HEK293 (cell line): ENCODE results near the gene ARFGAP1.

Experiments
- CTCF ChIA-PET: fragments of 350-600 bp; formaldehyde crosslinking; extraction: SDS; loops from one replicate; lab custom pipeline; 2021; ENCODE audit warnings: antibody characterized with exemption; lab: Yijun Ruan, JAX
- POLR2A ChIA-PET: fragments of 300-600 bp; formaldehyde crosslinking; extraction: SDS; loops from one replicate; lab custom pipeline; 2020; ENCODE audit warnings: antibody characterized with exemption, inconsistent platforms; lab: Yijun Ruan, JAX
- H3K27ac ChIP-seq: fragments of 200-500 bp; sonication (Bioruptor generic); 2 replicates; pipeline ENCODE4 v1.5.1; 2014; ENCODE audit warnings: low read depth, low read length, control low read depth, inconsistent platforms; ENCODE audit errors: extremely low read depth
- H3K36me3 ChIP-seq, 2 experiments: fragments of 200-500 bp in 1 of 2; sonication (Bioruptor generic) in 1 of 2; 1 replicate in 1 of 2; 2 replicates in 1 of 2; pipeline ENCODE4 v1.5.1; 2014 to 2017; ENCODE audit warnings: inconsistent platforms in 2 of 2, low read length in 2 of 2; ENCODE audit not compliant: control insufficient read depth in 2 of 2, insufficient read depth in 1 of 2
- H3K4me1 ChIP-seq: fragments of 200-500 bp; sonication (Bioruptor generic); 2 replicates; pipeline ENCODE4 v1.5.1; 2014; ENCODE audit warnings: mild to moderate bottlenecking, low read length, inconsistent platforms; ENCODE audit not compliant: control insufficient read depth, insufficient read depth
- H3K4me3 ChIP-seq: 2 replicates; pipeline ENCODE4 v1.5.1; 2011; ENCODE audit warnings: low read depth, mild to moderate bottlenecking, control low read depth, low read length, moderate library complexity
- H3K9me3 ChIP-seq: fragments of 200-500 bp; sonication (Bioruptor generic); 2 replicates; pipeline ENCODE4 v1.5.1; 2014; ENCODE audit warnings: low read depth, low read length, inconsistent platforms; ENCODE audit not compliant: control insufficient read depth, insufficient read depth
- IKZF3 ChIP-seq: fragments of 450-650 bp; IDR thresholded peaks from 2 replicates; pipeline ENCODE4 v1.5.0; 2018; ENCODE audit warnings: missing biosample characterization, mild to moderate bottlenecking, missing genetic modification characterization, moderate library complexity
- KLF7 ChIP-seq: fragments of 450-650 bp; formaldehyde crosslinking; IDR thresholded peaks from 2 replicates; pipeline ENCODE4 v1.5.1; 2016; ENCODE audit warnings: missing biosample characterization, missing genetic modification characterization, borderline replicate concordance
- SCRT2 ChIP-seq: fragments of 450-650 bp; formaldehyde crosslinking; IDR thresholded peaks from 2 replicates; pipeline ENCODE4 v1.5.1; 2016; ENCODE audit warnings: missing biosample characterization, missing genetic modification characterization
- ZEB2 ChIP-seq: fragments of 450-650 bp; formaldehyde crosslinking; IDR thresholded peaks from 2 replicates; pipeline ENCODE4 v1.5.1; 2016; ENCODE audit warnings: missing biosample characterization, missing genetic modification characterization
- ZIC2 ChIP-seq: fragments of 450-650 bp; formaldehyde crosslinking; IDR thresholded peaks from 2 replicates; pipeline ENCODE4 v1.5.1; 2016; ENCODE audit warnings: missing biosample characterization, missing genetic modification characterization
- ZNF132 ChIP-seq: fragments of 450-650 bp; formaldehyde crosslinking; IDR thresholded peaks from 2 replicates; pipeline ENCODE4 v1.5.1; 2017; ENCODE audit warnings: missing biosample characterization, missing genetic modification characterization, borderline replicate concordance
- ZNF16 ChIP-seq: fragments of 450-650 bp; formaldehyde crosslinking; IDR thresholded peaks from 2 replicates; pipeline ENCODE4 v1.5.1; 2016; ENCODE audit warnings: low read depth, missing biosample characterization, missing genetic modification characterization
- ZNF169 ChIP-seq: fragments of 450-650 bp; formaldehyde crosslinking; IDR thresholded peaks from 2 replicates; pipeline ENCODE4 v1.5.1; 2016; ENCODE audit warnings: missing biosample characterization, missing genetic modification characterization
- ZNF174 ChIP-seq: fragments of 450-650 bp; formaldehyde crosslinking; IDR thresholded peaks from 2 replicates; pipeline ENCODE4 v1.5.0; 2017; ENCODE audit warnings: missing biosample characterization, mild to moderate bottlenecking, missing genetic modification characterization
- ZNF184 ChIP-seq: fragments of 450-650 bp; IDR thresholded peaks from 2 replicates; pipeline ENCODE4 v1.5.1; 2018; ENCODE audit warnings: missing biosample characterization, mild to moderate bottlenecking, missing genetic modification characterization
- ZNF19 ChIP-seq: fragments of 450-650 bp; formaldehyde crosslinking; IDR thresholded peaks from 2 replicates; pipeline ENCODE4; 2016; ENCODE audit warnings: missing biosample characterization, missing genetic modification characterization, low read depth
- ZNF223 ChIP-seq: fragments of 450-650 bp; formaldehyde crosslinking; IDR thresholded peaks from 2 replicates; pipeline ENCODE4 v1.5.1; 2016; ENCODE audit warnings: missing biosample characterization, missing genetic modification characterization
- ZNF302 ChIP-seq: fragments of 450-650 bp; formaldehyde crosslinking; IDR thresholded peaks from 2 replicates; pipeline ENCODE4 v1.5.1; 2016; ENCODE audit warnings: missing biosample characterization, missing genetic modification characterization, low read depth
- ZNF335 ChIP-seq: fragments of 450-650 bp; formaldehyde crosslinking; conservative IDR thresholded peaks from 2 replicates; pipeline ENCODE4 v1.5.1; 2016; ENCODE audit warnings: missing biosample characterization, missing genetic modification characterization
- ZNF350 ChIP-seq: fragments of 450-650 bp; formaldehyde crosslinking; IDR thresholded peaks from 2 replicates; pipeline ENCODE4 v1.5.0; 2017; ENCODE audit warnings: missing biosample characterization, mild to moderate bottlenecking, missing genetic modification characterization
- ZNF354C ChIP-seq: fragments of 450-650 bp; formaldehyde crosslinking; IDR thresholded peaks from 2 replicates; pipeline ENCODE4 v1.5.1; 2016; ENCODE audit warnings: missing biosample characterization, missing genetic modification characterization, low read depth, borderline replicate concordance
- ZNF366 ChIP-seq: fragments of 450-650 bp; formaldehyde crosslinking; conservative IDR thresholded peaks from 2 replicates; pipeline ENCODE4 v1.5.1; 2016; ENCODE audit warnings: missing biosample characterization, missing genetic modification characterization
- ZNF529 ChIP-seq: fragments of 450-650 bp; formaldehyde crosslinking; IDR thresholded peaks from 2 replicates; pipeline ENCODE4 v1.5.1; 2017; ENCODE audit warnings: missing genetic modification characterization, missing biosample characterization; ENCODE audit not compliant: insufficient replicate concordance
- ZNF549 ChIP-seq: fragments of 450-650 bp; IDR thresholded peaks from 2 replicates; pipeline ENCODE4 v1.5.1; 2018; ENCODE audit warnings: missing biosample characterization, missing genetic modification characterization, mild to moderate bottlenecking, inconsistent platforms, moderate library complexity
- ZNF560 ChIP-seq: fragments of 450-650 bp; formaldehyde crosslinking; IDR thresholded peaks from 2 replicates; pipeline ENCODE4 v1.5.1; 2017; ENCODE audit warnings: missing biosample characterization, missing genetic modification characterization, borderline replicate concordance
- ZNF610 ChIP-seq: fragments of 450-650 bp; formaldehyde crosslinking; IDR thresholded peaks from 2 replicates; pipeline ENCODE4 v1.5.1; 2016; ENCODE audit warnings: missing biosample characterization, missing genetic modification characterization, borderline replicate concordance
- ZNF677 ChIP-seq: fragments of 450-650 bp; IDR thresholded peaks from 2 replicates; pipeline ENCODE4 v1.5.0; 2018; ENCODE audit warnings: missing biosample characterization, mild to moderate bottlenecking, missing genetic modification characterization, moderate library complexity
- ZNF76 ChIP-seq: fragments of 450-650 bp; formaldehyde crosslinking; IDR thresholded peaks from 2 replicates; pipeline ENCODE4; 2016; ENCODE audit warnings: low read depth, missing biosample characterization, missing genetic modification characterization, borderline replicate concordance
- ZNF830 ChIP-seq: fragments of 450-650 bp; IDR thresholded peaks from 2 replicates; pipeline ENCODE4 v1.5.0; 2018; ENCODE audit warnings: missing biosample characterization, missing genetic modification characterization, low read depth, mild to moderate bottlenecking, moderate library complexity
- TF ChIP-seq, protein P1 (sequence below): fragments of 450-650 bp; formaldehyde crosslinking; conservative IDR thresholded peaks from 2 replicates; pipeline ENCODE4 v1.5.1; 2016; ENCODE audit warnings: low read depth, missing biosample characterization, missing genetic modification characterization
- TF ChIP-seq, protein P2 (sequence below): fragments of 450-650 bp; formaldehyde crosslinking; IDR thresholded peaks from 2 replicates; pipeline ENCODE4 v1.5.1; 2016; ENCODE audit warnings: missing biosample characterization, missing genetic modification characterization

Gene ARFGAP1

GRCh38 chr20:63325021-63325471 lies 52.4 kb downstream of the ARFGAP1 start:
- Histone ChIP-seq H3K36me3 (no peaks in the 10 kb centered on the region), H3K9me3 (no peaks in the 10 kb centered on the region), H3K4me3 (no peak overlapping the region), H3K27ac (no peak overlapping the region), H3K4me1 (no peaks in the 10 kb centered on the region)
- CTCF ChIA-PET, result interaction anchor here (4.3 kb wide), 1 partner anchor 15 kb away, joined by 16 read pairs; no protein-coding TSS in a partner anchor
- POLR2A ChIA-PET, result no interaction called here
- no peak for TF ChIP-seq ZNF549 (tag by site-specific recombination)
- TF ChIP-seq KLF7 (tag by site-specific recombination), result no peak
- TF ChIP-seq IKZF3 (tag by site-specific recombination), result no peak
- 0 out of 2 replicates have a peak, but pooled peaks have one; percentile 12 for TF ChIP-seq ZIC2
- no peak for TF ChIP-seq ZNF223 (tag by site-specific recombination)
- TF ChIP-seq ZNF19, result no peak

GRCh38 chr20:63325554-63326313 lies 53.1 kb downstream of the ARFGAP1 start:
- ChIA-PET CTCF (no interaction called here), POLR2A (no interaction called here)
- TF ChIP-seq ZNF16 (tag by site-specific recombination), result no peak
- no peak for TF ChIP-seq ZNF354C
- no peak for TF ChIP-seq ZNF184
- TF ChIP-seq ZNF169 (tag by site-specific recombination), result no peak
- no peak for TF ChIP-seq ZNF366 (tag by site-specific recombination)
- no peak for TF ChIP-seq ZNF560
- no peak for TF ChIP-seq ZNF302
- no peak for TF ChIP-seq ZNF76
- no peak for TF ChIP-seq ZNF529
- TF ChIP-seq ZNF610 (tag by site-specific recombination), result no peak
- no peak for TF ChIP-seq ZNF174 (tag by site-specific recombination)
- TF ChIP-seq ZNF335 (tag by site-specific recombination), result no peak
- no peak for TF ChIP-seq ZNF677 (tag by site-specific recombination)
- TF ChIP-seq ZEB2 (tag by site-specific recombination), result no peak
- Histone ChIP-seq H3K4me1 (no peaks in the 10 kb centered on the region), H3K4me3 (no peak overlapping the region), H3K9me3 (no peaks in the 10 kb centered on the region), H3K36me3 (no peaks in the 10 kb centered on the region), H3K27ac (no peak overlapping the region)

DNA sequence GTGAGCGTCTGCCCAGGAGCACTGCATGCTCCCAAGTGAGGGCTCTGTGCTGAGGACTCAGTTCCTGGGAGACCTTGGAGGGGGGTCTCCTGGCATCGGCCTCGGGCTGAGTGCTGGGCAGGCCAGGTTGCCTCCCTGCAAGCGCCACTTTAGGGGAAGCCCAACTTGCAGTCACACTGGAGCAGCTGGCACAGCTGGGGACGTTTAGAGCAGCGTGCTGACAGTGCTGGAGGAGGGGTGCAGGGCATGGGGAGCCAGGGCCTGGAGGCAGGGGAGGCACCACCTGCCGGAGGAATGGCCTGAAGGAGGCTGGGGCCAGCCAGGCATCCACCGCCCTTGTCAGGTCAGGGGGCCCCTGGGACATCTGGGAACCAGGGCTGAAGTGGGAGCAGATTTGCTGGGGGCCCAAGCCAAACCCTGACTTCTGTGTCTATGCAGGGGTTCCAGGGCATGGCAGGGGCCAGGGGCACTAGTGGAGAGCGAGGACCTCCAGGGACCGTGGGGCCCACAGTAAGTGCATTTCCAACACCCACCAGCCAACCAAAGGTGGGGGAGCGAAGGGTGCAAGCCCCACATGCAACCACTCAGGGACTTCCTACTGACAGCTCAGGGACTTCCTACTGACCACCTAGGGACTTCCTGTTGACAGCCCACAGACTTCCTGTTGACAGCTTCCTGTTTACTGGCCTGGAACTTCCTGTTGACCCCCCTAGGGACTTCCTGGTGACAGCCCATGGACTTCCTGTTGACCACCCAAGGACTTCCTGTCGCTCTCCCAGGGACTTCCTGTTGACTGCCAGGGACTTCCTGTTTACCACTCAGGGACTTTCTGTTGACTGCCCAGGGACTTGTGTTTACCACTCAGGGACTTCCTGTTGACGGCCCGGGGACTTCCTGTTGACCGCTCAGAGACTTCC lies 54.0 kb downstream of the ARFGAP1 start:
- CTCF ChIA-PET, result no interaction called here
- H3K36me3 ChIP-seq, result no peaks in the 10 kb centered on the region
- TF ChIP-seq ZNF830 (no peak), SCRT2 (tag by site-specific recombination) (0 out of 2 replicates have a peak, but pooled peaks have one; percentile 27), ZNF350 (tag by site-specific recombination) (no peak), ZNF132 (tag by site-specific recombination) (no peak)
- TF ChIP-seq, protein P1, sequence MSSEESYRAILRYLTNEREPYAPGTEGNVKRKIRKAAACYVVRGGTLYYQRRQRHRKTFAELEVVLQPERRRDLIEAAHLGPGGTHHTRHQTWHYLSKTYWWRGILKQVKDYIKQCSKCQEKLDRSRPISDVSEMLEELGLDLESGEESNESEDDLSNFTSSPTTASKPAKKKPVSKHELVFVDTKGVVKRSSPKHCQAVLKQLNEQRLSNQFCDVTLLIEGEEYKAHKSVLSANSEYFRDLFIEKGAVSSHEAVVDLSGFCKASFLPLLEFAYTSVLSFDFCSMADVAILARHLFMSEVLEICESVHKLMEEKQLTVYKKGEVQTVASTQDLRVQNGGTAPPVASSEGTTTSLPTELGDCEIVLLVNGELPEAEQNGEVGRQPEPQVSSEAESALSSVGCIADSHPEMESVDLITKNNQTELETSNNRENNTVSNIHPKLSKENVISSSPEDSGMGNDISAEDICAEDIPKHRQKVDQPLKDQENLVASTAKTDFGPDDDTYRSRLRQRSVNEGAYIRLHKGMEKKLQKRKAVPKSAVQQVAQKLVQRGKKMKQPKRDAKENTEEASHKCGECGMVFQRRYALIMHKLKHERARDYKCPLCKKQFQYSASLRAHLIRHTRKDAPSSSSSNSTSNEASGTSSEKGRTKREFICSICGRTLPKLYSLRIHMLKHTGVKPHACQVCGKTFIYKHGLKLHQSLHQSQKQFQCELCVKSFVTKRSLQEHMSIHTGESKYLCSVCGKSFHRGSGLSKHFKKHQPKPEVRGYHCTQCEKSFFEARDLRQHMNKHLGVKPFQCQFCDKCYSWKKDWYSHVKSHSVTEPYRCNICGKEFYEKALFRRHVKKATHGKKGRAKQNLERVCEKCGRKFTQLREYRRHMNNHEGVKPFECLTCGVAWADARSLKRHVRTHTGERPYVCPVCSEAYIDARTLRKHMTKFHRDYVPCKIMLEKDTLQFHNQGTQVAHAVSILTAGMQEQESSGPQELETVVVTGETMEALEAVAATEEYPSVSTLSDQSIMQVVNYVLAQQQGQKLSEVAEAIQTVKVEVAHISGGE (tag by site-specific recombination), result 0 out of 2 replicates have a peak, but pooled peaks have one; percentile 13
- TF ChIP-seq, protein P2, sequence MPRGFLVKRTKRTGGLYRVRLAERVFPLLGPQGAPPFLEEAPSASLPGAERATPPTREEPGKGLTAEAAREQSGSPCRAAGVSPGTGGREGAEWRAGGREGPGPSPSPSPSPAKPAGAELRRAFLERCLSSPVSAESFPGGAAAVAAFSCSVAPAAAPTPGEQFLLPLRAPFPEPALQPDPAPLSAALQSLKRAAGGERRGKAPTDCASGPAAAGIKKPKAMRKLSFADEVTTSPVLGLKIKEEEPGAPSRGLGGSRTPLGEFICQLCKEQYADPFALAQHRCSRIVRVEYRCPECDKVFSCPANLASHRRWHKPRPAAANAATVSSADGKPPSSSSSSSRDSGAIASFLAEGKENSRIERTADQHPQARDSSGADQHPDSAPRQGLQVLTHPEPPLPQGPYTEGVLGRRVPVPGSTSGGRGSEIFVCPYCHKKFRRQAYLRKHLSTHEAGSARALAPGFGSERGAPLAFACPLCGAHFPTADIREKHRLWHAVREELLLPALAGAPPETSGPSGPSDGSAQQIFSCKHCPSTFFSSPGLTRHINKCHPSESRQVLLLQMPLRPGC (tag by site-specific recombination), result no peak

More for the DNA sequence above, 54.0 kb downstream of the ARFGAP1 start:
- H3K9me3 ChIP-seq, result no peaks in the 10 kb centered on the region
- no peak overlapping the region for H3K4me3 ChIP-seq
- POLR2A ChIA-PET, result no interaction called here
- no peak overlapping the region for H3K27ac ChIP-seq
- no peaks in the 10 kb centered on the region for H3K4me1 ChIP-seq
